Measurements from ENCODE around the gene DDX19B.
A peak's percentile ranks its signal among the peaks of the same experiment; 100 is the strongest.

Gene DDX19B

GRCh38 chr16:70251629-70252354 lies 47.2 kb upstream of the DDX19B start, which contains the start of gene EXOSC6 (continued):
- no peak for TF ChIP-seq ZNF157 (tag by site-specific recombination; IDR thresholded peaks at IDR 0.05)
- no peak for TF ChIP-seq ZBTB6 (tag by site-specific recombination; IDR thresholded peaks at IDR 0.05)
- no peak; the same call in 1 of the 2 replicates for TF ChIP-seq SALL2 (tag by site-specific recombination; IDR thresholded peaks at IDR 0.05; ENCODE audit: borderline replicate concordance)
- no peak for TF ChIP-seq ZNF114 (tag by site-specific recombination; IDR thresholded peaks at IDR 0.05)
- TF ChIP-seq ZNF324 (tag by site-specific recombination; IDR thresholded peaks at IDR 0.05) = peak; percentile 47; the same call in 1 of the 2 replicates
- no peak for TF ChIP-seq ZNF292 (tag by site-specific recombination; IDR thresholded peaks at IDR 0.05; ENCODE audit: borderline replicate concordance, low read depth)
- peak; percentile 72; the same call in 1 of the 2 replicates for TF ChIP-seq ZBTB17 (tag by site-specific recombination; IDR thresholded peaks at IDR 0.05)
- TF ChIP-seq ZBTB8A (tag by site-specific recombination; IDR thresholded peaks at IDR 0.05) = peak; percentile 56
- TF ChIP-seq ZFHX2 (tag by site-specific recombination; conservative IDR thresholded peaks at IDR 0.05) = no peak
- peak; percentile 89 for TF ChIP-seq ZNF76 (tag by site-specific recombination; IDR thresholded peaks at IDR 0.05; ENCODE audit: borderline replicate concordance, low read depth)
- TF ChIP-seq SETDB1 (IDR thresholded peaks at IDR 0.05; ENCODE audit: insufficient read length, low read length) = no peak
- TF ChIP-seq TSHZ1 (tag by site-specific recombination; IDR thresholded peaks at IDR 0.05; ENCODE audit: borderline replicate concordance) = 0 out of 2 replicates have a peak, but pooled peaks have one; percentile 16
- no peak for TF ChIP-seq ZNF214 (tag by site-specific recombination; IDR thresholded peaks at IDR 0.05; ENCODE audit: borderline replicate concordance)
- 0 out of 2 replicates have a peak, but pooled peaks have one; percentile 63 for TF ChIP-seq ZNF768 (tag by site-specific recombination; IDR thresholded peaks at IDR 0.05)
- no peak for TF ChIP-seq ZNF664 (tag by site-specific recombination; IDR thresholded peaks at IDR 0.05)
- TF ChIP-seq ZNF140 (tag by site-specific recombination; IDR thresholded peaks at IDR 0.05) = no peak
- peak; percentile 83 for TF ChIP-seq ZNF449 (tag by site-specific recombination; IDR thresholded peaks at IDR 0.05)
- TF ChIP-seq ZBTB26 (tag by site-specific recombination; optimal IDR thresholded peaks at IDR 0.05) = peak; percentile 90
- no peak for TF ChIP-seq ZNF544 (tag by site-specific recombination; IDR thresholded peaks at IDR 0.05)
- peak; percentile 58 for TF ChIP-seq ZNF580 (tag by site-specific recombination; IDR thresholded peaks at IDR 0.05)
- TF ChIP-seq WT1 (tag by site-specific recombination; IDR thresholded peaks at IDR 0.05) = peak; percentile 31; the same call in 1 of the 2 replicates
- peak; percentile 42 for TF ChIP-seq ZNF513 (tag by site-specific recombination; IDR thresholded peaks at IDR 0.05)
- no peak for TF ChIP-seq ZNF10 (tag by site-specific recombination; IDR thresholded peaks at IDR 0.05)
- TF ChIP-seq ZNF24 (tag by site-specific recombination; IDR thresholded peaks at IDR 0.05) = peak; percentile 68; the same call in 1 of the 2 replicates
- TF ChIP-seq GLI2 (tag by site-specific recombination; IDR thresholded peaks at IDR 0.05; ENCODE audit: borderline replicate concordance, low read depth) = no peak
- peak; percentile 83 for TF ChIP-seq ZNF501 (tag by site-specific recombination; IDR thresholded peaks at IDR 0.05)
- 0 out of 2 replicates have a peak, but pooled peaks have one; percentile 22 for TF ChIP-seq SCRT2 (tag by site-specific recombination; IDR thresholded peaks at IDR 0.05)
- no peak for TF ChIP-seq ZNF133 (tag by site-specific recombination; IDR thresholded peaks at IDR 0.05)

All from HEK293 (cell line).